WERI-Rb-1 (cell line): ENCODE results near the gene ZDHHC3.

Experiments
- DNase-seq: peaks from one replicate; pipeline ENCODE4 v3.0.0-alpha.2; 2020
- H3K27ac ChIP-seq: fragments of 250-450 bp; sonication (Bioruptor Pico); 2 replicates; pipeline ENCODE4 v1.5.1; 2020; ENCODE audit warnings: mild to moderate bottlenecking, moderate library complexity
- H3K27me3 ChIP-seq: fragments of 250-450 bp; sonication (Bioruptor Pico); 2 replicates; pipeline ENCODE4 v1.5.1; 2021; ENCODE audit warnings: mild to moderate bottlenecking, low read depth, moderate library complexity; ENCODE audit not compliant: insufficient read depth, severe bottlenecking
- H3K36me3 ChIP-seq: fragments of 250-450 bp; sonication (Bioruptor Pico); 2 replicates; pipeline ENCODE4 v1.5.1; 2020; ENCODE audit warnings: mild to moderate bottlenecking, moderate library complexity
- H3K4me3 ChIP-seq: 2 replicates; pipeline ENCODE4 v1.5.1; 2011; ENCODE audit warnings: low read depth, mild to moderate bottlenecking, control low read depth, low read length
- H3K9me3 ChIP-seq: fragments of 250-450 bp; sonication (Bioruptor Pico); 2 replicates; pipeline ENCODE4 v1.5.1; 2021; ENCODE audit warnings: mild to moderate bottlenecking, moderate library complexity; ENCODE audit not compliant: severe bottlenecking
- CTCF ChIP-seq: IDR thresholded peaks from 2 replicates; pipeline ENCODE4 v1.5.1; 2011; ENCODE audit warnings: low read depth, mild to moderate bottlenecking, control low read depth, inconsistent platforms, low read length

The ZDHHC3 gene

GRCh38 chr3:44929782-44930181, 46.2 kb downstream of the ZDHHC3 start:
- TF ChIP-seq CTCF = no peak
- Histone ChIP-seq H3K27ac (no peak overlapping the region), H3K36me3 (peaks cover 21% of the 10 kb centered on the region), H3K4me3 (no peak overlapping the region), H3K9me3 (no peaks in the 10 kb centered on the region), H3K27me3 (no peaks in the 10 kb centered on the region)
- no peak for DNase-seq

- no peak for TF ChIP-seq CTCF
- Histone ChIP-seq H3K27ac (no peak overlapping the region), H3K36me3 (peaks cover 7% of the 10 kb centered on the region), H3K4me3 (no peak overlapping the region), H3K9me3 (no peaks in the 10 kb centered on the region), H3K27me3 (no peaks in the 10 kb centered on the region)
- no peak for DNase-seq
Observed at GRCh38 chr3:44927371-44927770, 48.6 kb downstream of the ZDHHC3 start.

- no peak for DNase-seq
- no peak overlapping the region for H3K4me3 ChIP-seq
- no peaks in the 10 kb centered on the region for H3K9me3 ChIP-seq
- H3K27ac ChIP-seq = no peak overlapping the region
- peaks cover 5% of the 10 kb centered on the region for H3K36me3 ChIP-seq
- TF ChIP-seq CTCF = no peak
- no peaks in the 10 kb centered on the region for H3K27me3 ChIP-seq
Observed at GRCh38 chr3:44926921-44927320, 49.1 kb downstream of the ZDHHC3 start.

- no peak overlapping the region for H3K27ac ChIP-seq
- peak; percentile 24; the same call in 1 of the 2 replicates for TF ChIP-seq CTCF
- H3K27me3 ChIP-seq = no peaks in the 10 kb centered on the region
- H3K4me3 ChIP-seq = no peak overlapping the region
- no peaks in the 10 kb centered on the region; the same call in none of the 2 replicates for H3K36me3 ChIP-seq
- no peaks in the 10 kb centered on the region for H3K9me3 ChIP-seq
- no peak for DNase-seq
Observed at GRCh38 chr3:44926172-44926571, 49.8 kb downstream of the ZDHHC3 start.

GRCh38 chr3:44924457-44925084, 51.4 kb downstream of the ZDHHC3 start:
- DNase-seq = no peak
- no peaks in the 10 kb centered on the region for H3K27me3 ChIP-seq
- H3K27ac ChIP-seq = no peak overlapping the region
- no peak for TF ChIP-seq CTCF
- no peaks in the 10 kb centered on the region; the same call in 1 of the 2 replicates for H3K36me3 ChIP-seq
- H3K4me3 ChIP-seq = no peak overlapping the region
- no peaks in the 10 kb centered on the region for H3K9me3 ChIP-seq
